Fibroblast of skin of left biceps (primary cell): ENCODE measurements around the gene GABBR1.

Experiments
- DNase-seq, 2 experiments: peaks; one replicate each; pipeline ENCODE4 v3.0.0-alpha.2; 2013; ENCODE audit warnings: low read depth in 2 of 2

The GABBR1 gene

DNA sequence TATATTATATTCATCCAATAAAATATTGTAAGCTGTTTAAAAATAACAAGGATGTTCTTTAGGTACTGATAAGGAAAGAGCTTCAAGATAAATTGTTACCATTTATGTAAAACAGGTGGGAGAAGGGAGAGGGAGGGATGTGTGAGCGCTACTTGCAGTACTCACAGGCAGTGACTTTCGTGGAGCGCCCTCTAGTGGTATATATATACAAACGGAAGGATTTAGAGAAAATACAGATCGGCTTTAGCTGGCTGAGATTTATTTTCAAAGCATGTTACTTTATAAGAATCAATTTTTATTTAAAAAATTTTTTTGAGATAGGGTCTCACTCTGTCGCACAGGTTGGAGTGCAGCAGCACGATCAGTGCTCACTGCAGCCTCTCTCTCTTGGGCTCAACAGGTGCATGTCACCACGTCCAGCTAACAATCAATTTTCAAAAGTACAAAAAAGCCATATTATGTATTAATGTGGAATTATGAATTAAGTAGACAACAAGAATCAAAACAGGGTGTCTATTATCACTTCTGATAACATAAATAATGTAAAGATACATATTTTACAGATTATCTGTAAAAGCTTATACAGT, 20.6 kb upstream of the GABBR1 start:
- no peak for DNase-seq

DNA sequence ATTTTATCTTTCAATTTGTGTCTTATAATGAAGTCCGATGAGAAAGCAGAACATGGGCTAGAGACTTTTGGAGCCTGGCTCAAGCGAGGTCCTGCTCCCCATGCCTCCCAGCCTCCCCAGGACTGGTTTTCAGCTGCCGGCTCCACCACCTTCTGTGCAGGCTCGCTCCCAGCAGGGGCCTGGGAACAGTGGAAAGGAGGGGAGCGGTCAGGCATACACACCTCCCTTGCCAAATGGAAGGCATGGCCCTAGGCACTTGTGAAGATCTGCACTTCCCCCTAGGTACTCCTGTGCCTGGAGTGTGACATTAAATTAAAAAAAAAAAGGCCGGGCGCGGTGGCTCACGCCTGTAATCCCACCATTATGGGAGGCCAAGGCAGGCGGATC, 19.2 kb upstream of the GABBR1 start:
- DNase-seq: no peak

GRCh38 chr6:29651413-29652197, 18.6 kb upstream of the GABBR1 start:
- DNase-seq: no peak

DNA sequence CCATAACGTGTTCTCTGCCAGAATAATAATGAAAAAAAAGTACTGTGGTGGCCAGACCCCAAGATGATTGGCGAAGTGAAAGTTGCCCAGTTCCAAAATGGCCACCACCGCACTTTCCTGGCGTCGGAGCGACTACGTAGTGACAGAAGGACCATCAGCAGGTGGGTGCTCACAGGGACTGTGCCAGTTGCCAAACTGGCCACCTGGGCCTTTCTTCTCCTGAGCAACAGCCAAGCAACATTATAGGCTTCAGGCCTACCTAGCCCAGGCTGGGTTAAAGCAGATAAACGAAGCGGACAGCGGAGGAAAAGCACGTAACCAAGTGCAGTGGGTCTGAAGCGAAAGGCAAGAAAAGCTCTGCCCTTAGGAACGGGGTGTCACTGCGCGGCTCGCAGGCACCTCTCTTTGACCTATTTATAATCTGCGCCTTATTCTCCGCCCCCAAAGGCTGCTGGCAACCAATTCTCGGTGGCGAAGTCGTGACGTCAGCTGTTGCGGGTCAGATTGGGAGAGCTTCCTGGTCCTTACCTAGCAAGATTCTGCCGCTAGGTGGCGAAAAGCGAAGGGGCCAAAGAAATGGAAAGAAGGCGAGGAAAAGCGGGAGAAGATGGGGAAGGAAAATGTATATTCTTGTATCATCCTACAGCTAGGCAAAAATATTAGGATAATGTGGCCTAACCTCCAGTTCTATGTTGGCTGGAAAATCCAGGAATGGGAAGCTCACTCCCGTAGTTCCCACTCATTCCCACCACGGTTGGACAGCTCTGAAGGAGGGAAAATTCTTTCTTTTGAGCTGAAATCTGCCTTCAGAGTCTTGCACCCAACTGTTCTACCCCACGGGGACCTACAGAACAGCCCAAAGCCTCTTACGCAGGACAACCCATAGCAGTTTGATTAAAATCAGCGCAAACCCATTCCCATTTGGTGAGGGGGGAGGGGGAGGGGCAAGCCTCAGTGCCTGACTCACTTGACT, 17.0 kb upstream of the GABBR1 start:
- peak; percentile 87 to 90 for DNase-seq

- DNase-seq: no peak
Measured at GRCh38 chr6:29647927-29648642, 15.1 kb upstream of the GABBR1 start.

GRCh38 chr6:29641430-29642148, 8.6 kb upstream of the GABBR1 start:
- no peak for DNase-seq

GRCh38 chr6:29637247-29637646, 4.3 kb upstream of the GABBR1 start:
- DNase-seq: no peak

- no peak for DNase-seq
Measured at GRCh38 chr6:29633534-29633905, 537 bp upstream of the GABBR1 start.

DNA sequence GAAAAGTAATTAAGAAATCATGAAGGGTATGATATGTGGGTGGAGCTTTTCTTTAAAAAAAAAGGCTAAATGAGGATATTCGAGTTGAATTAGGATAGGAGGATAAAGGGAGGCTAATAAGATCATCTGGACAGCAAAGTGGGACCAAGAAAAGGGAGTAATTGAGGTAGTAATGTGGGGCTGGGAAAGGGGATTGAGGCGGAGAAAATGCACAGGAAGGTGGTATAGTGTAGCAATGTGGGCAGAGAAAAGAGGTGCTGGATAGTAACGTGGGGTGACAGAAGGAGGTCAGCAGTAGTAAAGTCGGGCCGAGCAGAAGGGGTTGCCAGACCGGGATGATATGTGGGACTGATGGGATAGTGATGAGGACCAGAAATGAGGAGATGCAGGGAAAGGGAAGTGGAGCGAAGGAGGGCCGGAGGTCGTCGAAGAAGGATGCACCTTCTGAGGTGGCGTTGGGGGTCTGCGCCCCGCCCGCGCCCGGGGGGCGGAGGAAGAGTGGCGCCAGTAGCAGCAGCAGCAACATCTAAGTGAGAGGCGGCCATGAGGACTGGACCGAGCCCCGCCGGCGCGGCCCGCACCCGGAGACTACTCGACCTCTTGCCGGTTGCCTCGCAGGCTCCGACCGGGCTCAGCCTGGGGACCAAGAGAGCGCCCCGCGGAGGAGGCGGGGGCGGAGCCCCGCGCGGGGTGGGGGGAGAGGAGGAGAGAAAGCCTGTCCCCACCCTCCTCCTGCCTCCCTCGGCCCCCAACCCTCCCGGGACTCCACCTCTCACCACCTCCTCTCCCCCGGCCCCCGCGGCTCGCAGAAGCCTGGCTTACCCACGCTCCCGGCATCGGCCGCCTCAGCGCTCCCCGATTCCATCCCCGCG, 887 bp downstream of the GABBR1 start:
- DNase-seq: peak in 1 of 2 experiments; percentile 34

GRCh38 chr6:29631209-29631810, 1.7 kb downstream of the GABBR1 start:
- no peak for DNase-seq

- no peak for DNase-seq
Measured at GRCh38 chr6:29630315-29630714, 2.7 kb downstream of the GABBR1 start.

DNA sequence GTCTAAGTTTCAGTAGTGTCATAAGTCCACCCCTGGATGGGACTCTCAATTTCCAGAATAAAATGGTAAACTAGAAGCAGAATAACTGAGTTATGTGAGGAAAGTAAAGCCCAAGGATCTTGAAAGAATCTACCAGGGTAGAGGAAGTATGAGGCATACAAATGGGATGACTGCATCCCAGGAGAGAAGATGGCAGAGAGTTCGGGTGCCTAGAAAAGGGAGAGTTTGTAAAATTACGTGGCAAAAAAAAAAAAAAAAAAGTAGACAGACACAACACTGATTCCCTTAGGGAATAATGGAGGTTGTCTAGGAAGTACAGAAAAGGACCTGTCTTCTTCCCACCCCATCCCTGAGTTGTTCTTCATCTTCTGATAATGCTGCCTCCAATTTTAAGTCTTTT, 3.4 kb downstream of the GABBR1 start:
- DNase-seq: no peak

- no peak for DNase-seq
Measured at GRCh38 chr6:29628419-29629281, 4.3 kb downstream of the GABBR1 start.

DNA sequence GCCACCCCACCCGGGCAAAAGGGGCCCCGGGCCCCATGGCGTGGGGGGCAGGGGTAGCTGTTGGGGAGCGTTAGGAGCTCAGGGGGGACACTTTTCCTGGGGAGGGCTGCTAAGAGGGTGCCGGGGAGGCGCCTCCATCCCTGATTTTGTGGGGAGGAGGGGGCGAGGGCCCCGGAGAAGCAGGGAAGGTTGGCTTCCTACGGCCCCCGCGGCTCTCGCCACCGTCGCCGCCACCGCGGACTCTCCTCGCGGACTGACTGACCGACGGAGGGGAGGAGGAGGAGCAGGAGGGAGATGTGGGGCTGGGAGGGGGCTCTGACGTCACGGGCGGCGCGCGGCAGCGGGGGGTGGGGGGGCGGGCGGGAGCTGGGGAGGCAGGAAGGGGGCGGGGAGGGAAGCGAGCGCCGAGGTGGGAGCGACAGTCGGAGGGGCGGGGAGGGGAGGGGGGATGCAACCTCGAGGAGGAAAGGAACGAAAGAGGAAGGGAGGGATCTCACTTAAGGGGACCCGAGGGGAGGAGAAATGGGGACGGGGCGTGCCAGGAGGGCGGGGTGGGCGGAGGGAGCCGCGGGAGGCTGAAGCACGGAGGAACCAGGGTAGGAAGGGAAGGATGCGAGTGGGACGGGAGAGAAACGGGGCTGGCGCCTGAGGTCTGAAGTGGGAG, 5.1 kb downstream of the GABBR1 start:
- peak; percentile 78 to 79 for DNase-seq

- no peak for DNase-seq
Measured at GRCh38 chr6:29626948-29627754, 5.8 kb downstream of the GABBR1 start.

- no peak for DNase-seq
Measured at GRCh38 chr6:29625337-29625930, 7.5 kb downstream of the GABBR1 start.

- no peak for DNase-seq
Measured at GRCh38 chr6:29624520-29624961, 8.4 kb downstream of the GABBR1 start.
